NCI-H1436 (cell line): ENCODE measurements around the gene SLC12A7.
A peak's percentile ranks its signal among the peaks of the same experiment; 100 is the strongest.
"Not testable (repeated sequence)": the region's sequence is repeated elsewhere in the genome, so short reads cannot be mapped to it uniquely, and the experiment has no call there.

Experiments used
- DNase-seq: peaks from one replicate; lab custom pipeline; 2025; lab: John Stamatoyannopoulos, UW

Gene SLC12A7

GRCh38 chr5:1109542-1110306, 2.1 kb downstream of the SLC12A7 start:
- no peak for DNase-seq

DNA sequence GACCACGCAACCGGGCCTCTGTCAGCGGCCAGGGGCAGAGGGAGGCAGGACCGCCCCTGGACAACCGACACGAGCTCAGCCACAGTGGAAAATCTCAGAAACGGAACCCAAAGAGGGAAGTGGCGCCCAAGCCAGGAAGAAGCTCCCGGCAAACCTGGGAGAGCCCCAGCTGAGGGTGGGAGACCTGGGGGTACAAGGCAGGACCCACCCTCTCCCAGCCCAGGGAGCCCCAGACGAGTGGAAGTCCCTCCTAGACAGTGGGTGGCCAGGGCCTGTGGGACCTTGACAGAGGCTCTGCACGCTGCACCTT, 3.0 kb downstream of the SLC12A7 start:
- no peak for DNase-seq

DNA sequence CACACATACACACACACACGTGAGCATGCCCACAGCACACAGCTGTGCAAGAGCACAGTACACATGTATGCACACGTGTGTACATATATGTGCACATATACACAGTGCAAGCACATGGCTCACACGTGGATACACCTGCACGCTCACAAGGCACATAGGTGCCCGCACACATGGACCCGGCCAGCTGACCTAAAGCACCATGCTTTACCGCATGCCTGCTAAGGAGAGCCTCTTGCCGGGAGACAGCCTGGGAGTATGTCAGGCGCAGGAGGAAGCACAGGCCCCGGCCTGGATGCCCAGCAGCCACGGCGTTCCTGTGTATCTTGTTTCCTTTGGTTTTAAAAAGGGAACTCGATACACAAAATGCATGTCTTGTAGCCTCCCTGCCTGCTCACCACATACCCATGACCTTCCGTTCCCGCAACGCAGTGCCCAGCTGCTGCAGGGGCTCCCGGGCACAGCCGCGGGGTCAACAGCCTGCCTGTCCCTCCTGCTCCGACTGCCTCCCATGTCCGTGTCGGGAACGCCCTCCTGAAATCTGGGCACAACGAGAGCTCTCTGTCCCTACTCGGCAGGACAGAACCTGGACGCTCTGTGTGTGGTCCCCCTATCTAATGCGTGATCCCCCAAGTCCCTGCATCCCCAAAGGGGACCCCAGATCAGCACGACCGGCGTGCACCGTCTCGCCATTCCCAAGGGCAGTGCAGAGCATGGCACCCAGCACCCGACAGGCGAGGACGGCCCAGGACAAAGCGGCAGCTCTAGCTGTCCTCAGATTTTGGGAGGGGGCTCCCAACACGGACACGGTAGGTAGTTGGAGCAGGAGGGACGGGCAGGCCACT, 3.6 kb downstream of the SLC12A7 start:
- DNase-seq, result no peak

GRCh38 chr5:1107167-1108022, 4.5 kb downstream of the SLC12A7 start:
- no peak for DNase-seq

DNA sequence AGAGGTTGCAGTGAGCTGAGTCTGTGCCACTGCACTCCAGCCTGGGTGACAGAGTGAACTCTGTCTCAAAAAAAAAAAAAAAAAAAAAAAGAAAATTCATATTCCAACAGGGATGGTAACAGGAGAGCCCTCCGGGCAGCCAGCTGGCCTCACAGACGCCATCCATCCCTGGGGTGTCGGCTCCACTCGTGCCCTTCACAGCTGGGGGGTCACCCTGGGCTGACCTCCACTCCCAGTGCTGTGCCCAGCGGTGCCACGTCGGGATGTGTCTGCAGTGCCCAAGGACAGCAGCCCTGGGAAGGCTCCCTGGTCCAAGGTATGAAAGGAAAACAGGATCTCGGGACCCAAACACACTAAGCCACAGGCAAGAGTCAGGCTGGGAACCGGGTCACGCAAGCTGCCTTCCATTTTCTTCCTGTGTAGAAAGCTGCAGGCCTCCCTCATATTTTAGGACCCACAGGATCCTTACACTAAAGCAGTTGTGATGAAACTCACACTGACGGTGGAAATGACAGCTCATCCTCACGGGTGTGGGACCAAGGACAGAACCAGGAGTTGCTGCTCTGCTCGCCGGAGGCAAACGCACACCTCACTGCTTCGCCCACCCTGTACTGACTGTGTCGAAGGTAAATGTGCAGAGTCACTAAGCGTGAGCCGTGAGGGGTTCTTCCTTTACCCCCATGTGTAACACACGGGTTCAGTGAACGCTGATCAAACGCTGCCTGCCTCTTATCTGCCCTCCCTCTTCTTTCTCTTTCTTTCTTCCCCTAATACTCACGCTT, 5.3 kb downstream of the SLC12A7 start:
- DNase-seq, result no peak

DNA sequence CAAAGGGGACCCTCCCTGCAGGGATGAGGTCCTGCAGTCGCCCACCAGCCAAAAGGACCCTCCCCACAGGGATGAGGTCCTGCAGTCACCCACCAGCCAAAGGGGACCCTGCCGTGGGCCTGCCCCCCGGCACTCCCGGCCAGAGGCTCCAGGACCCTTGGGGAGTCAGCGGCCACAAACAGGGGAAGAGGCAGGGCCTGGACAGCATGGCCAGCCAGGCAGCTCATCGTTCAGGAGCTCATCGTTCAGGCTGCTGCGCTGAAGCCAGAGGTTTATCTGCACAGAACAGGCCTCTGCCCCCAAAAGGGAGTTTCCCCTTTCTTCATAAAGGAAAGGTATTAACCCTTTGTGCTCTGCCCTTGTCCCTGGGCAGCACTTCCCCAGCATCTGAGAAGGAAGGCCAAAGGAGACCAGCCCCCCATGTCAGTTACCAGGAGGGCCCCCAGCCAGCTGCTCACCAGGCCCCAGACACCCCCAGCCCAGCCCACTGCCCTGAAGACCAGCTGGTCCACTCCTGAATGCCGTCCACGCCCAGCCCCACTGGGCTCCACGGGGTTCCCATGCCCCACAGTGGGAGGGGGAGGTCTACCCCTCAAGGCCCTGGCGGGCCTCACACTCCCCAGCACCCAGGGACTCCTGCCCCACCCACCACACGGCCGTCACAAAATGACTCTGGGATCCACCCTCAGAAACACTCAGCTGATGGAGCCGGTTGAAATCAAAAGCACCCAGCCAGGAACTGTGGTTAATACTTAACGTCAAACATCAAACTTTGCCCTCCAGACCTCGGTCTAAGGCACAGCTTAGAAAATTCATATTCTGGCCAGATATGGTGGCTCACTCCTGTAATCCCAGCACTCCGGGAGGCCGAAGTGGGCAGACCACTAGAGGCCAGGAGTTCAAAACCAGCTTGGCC, 6.3 kb downstream of the SLC12A7 start:
- no peak for DNase-seq

DNA sequence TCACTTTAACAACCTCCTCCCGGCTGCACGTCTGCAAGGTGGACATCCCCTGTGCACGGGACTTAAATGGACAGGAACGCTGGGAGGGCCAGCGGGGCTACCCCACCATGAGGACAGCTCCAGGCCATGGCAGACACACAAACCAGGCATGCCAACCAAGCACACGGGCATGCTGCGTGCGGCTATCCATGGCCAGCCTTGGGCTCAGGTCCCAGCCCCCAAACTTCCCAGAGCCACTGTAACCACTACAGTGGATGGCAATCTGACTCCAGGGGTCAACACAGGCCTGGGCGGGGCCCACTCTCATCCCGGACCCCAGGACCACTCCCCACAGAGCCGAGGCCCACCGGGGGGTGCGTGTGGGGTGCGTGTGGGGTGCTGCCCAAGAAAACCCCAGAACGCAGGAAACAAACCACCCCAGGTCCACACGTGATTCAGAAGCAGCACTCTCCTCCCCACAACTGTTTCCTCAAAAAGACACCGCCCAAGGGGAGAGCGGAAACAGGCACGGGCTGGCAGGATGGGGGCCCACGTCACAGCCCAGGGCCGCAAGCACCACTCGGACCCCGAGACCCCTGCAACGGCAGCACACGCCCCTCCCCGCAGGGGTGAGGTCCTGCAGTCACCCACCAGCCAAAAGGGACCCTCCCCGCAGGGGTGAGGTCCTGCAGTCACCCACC, 7.4 kb downstream of the SLC12A7 start:
- no peak for DNase-seq

- DNase-seq, result peak; percentile 22
Measured at GRCh38 chr5:1103505-1104326, 8.1 kb downstream of the SLC12A7 start.

GRCh38 chr5:1103093-1103492, 8.8 kb downstream of the SLC12A7 start:
- DNase-seq, result no peak

GRCh38 chr5:1101961-1102713, 9.7 kb downstream of the SLC12A7 start:
- no peak for DNase-seq

- no peak for DNase-seq
Measured at GRCh38 chr5:1100664-1101574, 10.9 kb downstream of the SLC12A7 start.

- DNase-seq, result no peak
Measured at GRCh38 chr5:1099926-1100663, 11.8 kb downstream of the SLC12A7 start.

DNA sequence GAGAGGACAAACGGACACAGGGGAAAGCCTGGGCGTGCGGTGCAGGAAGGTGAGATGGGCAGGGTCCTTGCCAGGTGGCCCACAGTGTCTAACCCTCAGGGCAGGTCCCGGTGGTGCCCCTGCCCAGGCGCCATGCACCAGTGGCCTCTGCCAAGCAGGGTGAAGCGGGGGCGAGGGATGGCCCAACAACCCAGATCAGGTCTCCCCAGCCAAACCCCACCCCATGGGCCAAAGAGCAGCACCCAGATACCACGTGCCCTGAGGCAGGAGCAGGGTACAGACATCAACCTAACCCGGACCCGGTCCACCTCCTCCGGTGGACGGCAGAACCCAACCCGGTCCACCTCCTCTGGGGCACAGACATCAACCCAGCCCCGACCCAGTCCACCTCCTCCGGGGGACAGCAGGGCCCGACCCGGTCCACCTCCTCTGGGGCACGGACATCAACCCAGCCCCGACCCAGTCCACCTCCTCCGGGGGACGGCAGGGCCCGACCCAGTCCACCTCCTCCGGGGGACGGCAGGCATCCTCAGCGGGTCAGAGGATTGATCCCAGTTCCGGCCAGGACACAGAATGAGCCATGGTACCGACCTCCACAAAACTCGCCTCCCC, 12.8 kb downstream of the SLC12A7 start:
- DNase-seq, result no peak

DNA sequence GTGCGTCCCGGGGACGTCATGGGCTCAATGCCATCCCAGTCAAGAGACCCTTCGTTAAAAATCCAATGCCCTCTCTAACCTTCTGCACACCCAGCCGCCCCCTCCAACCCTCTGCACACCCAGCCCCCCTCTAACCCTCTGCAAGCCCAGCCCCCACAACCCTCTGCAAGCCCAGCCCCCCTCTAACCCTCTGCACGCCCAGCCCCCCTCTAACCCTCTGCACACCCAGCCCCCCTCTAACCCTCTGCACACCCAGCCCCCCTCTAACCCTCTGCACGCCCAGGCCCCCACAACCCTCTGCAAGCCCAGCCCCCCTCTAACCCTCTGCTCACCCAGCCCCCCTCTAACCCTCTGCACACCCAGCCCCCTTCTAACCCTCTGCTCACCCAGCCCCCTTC, 13.9 kb downstream of the SLC12A7 start:
- not testable (repeated sequence) for DNase-seq

DNA sequence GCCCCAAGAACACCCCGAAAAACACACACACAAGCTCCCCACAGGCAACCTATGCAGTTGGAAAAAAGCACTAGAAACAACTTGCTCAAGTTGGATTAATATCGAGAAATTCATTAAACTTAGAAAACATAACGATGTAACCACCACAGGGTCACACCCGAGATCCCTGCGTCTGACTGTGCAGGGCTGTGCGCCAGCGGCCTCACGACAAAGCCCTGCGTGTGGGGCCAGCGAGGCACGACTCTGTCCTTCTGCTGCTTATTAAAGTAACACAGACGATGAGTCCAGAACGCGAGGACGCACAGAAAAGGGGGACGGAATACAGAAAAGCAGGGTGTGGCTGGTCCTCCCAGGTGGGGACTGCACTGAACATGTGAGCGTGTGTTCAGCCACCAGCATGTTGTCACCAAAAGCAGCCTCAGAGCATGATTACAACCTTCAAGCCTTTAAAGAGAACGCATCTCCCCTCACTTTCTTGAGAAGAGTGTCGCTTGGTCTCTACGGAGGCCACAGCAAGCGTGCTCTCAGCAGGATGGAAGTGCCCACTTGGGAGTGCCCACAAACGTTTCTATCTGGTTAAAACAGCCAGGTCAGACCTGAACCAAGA, 14.4 kb downstream of the SLC12A7 start:
- DNase-seq, result no peak

DNA sequence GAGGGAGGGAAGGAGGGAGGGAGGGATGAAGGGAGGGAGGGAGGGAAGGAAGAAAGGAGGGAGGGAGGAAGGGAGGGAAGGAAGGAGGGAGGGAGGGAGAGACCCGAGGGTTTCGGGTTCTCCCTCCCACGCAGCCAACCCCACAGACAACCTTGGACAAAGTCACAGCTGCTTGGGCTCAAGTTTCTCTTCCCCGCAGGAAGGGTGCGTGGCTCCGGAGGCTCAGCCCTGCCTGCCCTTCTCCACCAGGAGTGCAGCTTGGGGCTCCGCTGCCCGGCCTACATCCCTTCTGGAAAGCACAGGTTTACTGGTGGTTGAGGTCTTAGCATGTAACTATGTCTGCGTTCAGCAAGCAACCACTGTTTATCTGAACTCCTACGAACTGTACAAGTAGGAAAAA, 15.0 kb downstream of the SLC12A7 start:
- DNase-seq, result no peak
